Parathyroid adenoma (tissue), 2 donors: ENCODE measurements around the gene LEMD2.

ENCODE experiments used
- H2AFZ ChIP-seq: fragments of 300-600 bp; sonication (generic); one replicate; pipeline ENCODE4 v1.7.0; 2017; ENCODE audit warnings: antibody characterized with exemption, mild to moderate bottlenecking
- H3K27ac ChIP-seq: fragments of 300-600 bp; sonication (generic); one replicate; pipeline ENCODE4 v1.7.0; 2017
- H3K27me3 ChIP-seq: fragments of 300-600 bp; sonication (generic); one replicate; pipeline ENCODE4 v1.7.0; 2017; ENCODE audit warnings: low read length; ENCODE audit not compliant: control insufficient read depth, insufficient read depth
- H3K36me3 ChIP-seq: fragments of 300-600 bp; sonication (generic); one replicate; pipeline ENCODE4 v1.7.0; 2017; ENCODE audit warnings: low read length; ENCODE audit not compliant: control insufficient read depth, insufficient read depth
- H3K4me1 ChIP-seq: fragments of 300-600 bp; sonication (generic); one replicate; pipeline ENCODE4 v1.7.0; 2017; ENCODE audit warnings: control low read depth
- H3K4me2 ChIP-seq: fragments of 300-600 bp; sonication (generic); one replicate; pipeline ENCODE4 v1.7.0; 2017; ENCODE audit warnings: low read length
- H3K4me3 ChIP-seq: fragments of 300-600 bp; sonication (generic); one replicate; pipeline ENCODE4 v1.7.0; 2017; ENCODE audit warnings: low read depth, low read length
- H3K79me2 ChIP-seq: fragments of 300-600 bp; sonication (generic); one replicate; pipeline ENCODE4 v1.7.0; 2017; ENCODE audit warnings: control low read depth
- H3K9ac ChIP-seq: fragments of 300-600 bp; sonication (generic); one replicate; pipeline ENCODE4 v1.7.0; 2017; ENCODE audit warnings: mild to moderate bottlenecking
- H3K9me3 ChIP-seq: fragments of 300-600 bp; sonication (generic); one replicate; pipeline ENCODE4 v1.7.0; 2017; ENCODE audit warnings: low read length; ENCODE audit not compliant: control insufficient read depth
- TF ChIP-seq, protein P1 (sequence below): fragments of 300-600 bp; sonication (generic); IDR thresholded peaks from one replicate; pipeline ENCODE4 v1.7.0; 2017; ENCODE audit warnings: antibody characterized with exemption, mild to moderate bottlenecking
- donor health status: primary hyperparathyroidism.

LEMD2 gene

DNA sequence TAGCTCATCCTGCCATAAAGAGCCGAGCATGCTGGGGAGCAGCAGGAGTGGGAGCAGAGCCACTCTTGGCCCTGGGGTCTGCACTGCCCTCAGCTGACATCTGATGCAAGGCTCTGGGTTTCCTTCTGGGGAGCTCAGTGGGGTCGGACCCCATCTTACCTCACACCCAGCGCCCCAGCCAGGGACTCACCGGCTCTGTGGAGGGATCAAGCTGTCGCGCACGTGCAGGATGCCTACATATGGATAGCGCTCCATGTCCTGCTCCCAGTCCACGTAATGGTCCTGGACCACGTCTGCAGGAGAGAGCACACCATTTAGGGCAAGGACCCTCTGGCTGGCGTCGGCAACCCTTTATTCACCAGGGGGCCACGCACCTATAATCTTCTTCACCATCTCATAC lies 12.2 kb downstream of the LEMD2 start:
- Histone ChIP-seq H3K9ac (no peak overlapping the region), H3K4me3 (no peak overlapping the region), H3K4me1 (peaks cover under 1% of the 10 kb centered on the region), H3K36me3 (no peaks in the 10 kb centered on the region), H3K4me2 (no peak overlapping the region), H3K27ac (no peak overlapping the region), H3K9me3 (no peaks in the 10 kb centered on the region), H3K79me2 (peaks cover 8% of the 10 kb centered on the region), H2AFZ (no peak overlapping the region), H3K27me3 (no peaks in the 10 kb centered on the region)
- TF ChIP-seq, protein P1, sequence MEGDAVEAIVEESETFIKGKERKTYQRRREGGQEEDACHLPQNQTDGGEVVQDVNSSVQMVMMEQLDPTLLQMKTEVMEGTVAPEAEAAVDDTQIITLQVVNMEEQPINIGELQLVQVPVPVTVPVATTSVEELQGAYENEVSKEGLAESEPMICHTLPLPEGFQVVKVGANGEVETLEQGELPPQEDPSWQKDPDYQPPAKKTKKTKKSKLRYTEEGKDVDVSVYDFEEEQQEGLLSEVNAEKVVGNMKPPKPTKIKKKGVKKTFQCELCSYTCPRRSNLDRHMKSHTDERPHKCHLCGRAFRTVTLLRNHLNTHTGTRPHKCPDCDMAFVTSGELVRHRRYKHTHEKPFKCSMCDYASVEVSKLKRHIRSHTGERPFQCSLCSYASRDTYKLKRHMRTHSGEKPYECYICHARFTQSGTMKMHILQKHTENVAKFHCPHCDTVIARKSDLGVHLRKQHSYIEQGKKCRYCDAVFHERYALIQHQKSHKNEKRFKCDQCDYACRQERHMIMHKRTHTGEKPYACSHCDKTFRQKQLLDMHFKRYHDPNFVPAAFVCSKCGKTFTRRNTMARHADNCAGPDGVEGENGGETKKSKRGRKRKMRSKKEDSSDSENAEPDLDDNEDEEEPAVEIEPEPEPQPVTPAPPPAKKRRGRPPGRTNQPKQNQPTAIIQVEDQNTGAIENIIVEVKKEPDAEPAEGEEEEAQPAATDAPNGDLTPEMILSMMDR = no peak

DNA sequence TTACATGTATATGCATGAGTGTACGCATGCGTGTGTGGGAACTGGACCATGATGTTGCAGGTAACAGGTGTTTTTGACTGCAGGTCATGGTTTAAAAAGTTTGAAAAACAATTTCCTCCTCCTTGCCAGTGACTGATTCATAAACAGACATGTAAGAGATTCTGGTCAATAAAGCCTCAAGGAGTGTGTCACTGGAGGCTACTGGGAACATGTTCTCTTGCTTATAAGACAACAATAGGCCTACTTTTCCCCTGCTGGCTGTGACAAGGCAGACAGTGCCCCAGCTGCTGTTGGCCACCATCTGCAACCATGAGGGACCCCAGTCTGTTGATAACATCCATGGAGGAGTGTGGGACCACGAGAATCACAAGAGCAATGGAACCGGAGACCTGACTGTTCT lies 12.7 kb downstream of the LEMD2 start:
- H3K9ac ChIP-seq = no peak overlapping the region
- H3K4me3 ChIP-seq = no peak overlapping the region
- H2AFZ ChIP-seq = no peak overlapping the region
- no peaks in the 10 kb centered on the region for H3K9me3 ChIP-seq
- TF ChIP-seq, protein P1 = no peak
- H3K27me3 ChIP-seq = no peaks in the 10 kb centered on the region
- H3K36me3 ChIP-seq = no peaks in the 10 kb centered on the region
- H3K4me1 ChIP-seq = peaks cover 2% of the 10 kb centered on the region
- no peak overlapping the region for H3K4me2 ChIP-seq
- H3K79me2 ChIP-seq = peaks cover 7% of the 10 kb centered on the region
- no peak overlapping the region for H3K27ac ChIP-seq

DNA sequence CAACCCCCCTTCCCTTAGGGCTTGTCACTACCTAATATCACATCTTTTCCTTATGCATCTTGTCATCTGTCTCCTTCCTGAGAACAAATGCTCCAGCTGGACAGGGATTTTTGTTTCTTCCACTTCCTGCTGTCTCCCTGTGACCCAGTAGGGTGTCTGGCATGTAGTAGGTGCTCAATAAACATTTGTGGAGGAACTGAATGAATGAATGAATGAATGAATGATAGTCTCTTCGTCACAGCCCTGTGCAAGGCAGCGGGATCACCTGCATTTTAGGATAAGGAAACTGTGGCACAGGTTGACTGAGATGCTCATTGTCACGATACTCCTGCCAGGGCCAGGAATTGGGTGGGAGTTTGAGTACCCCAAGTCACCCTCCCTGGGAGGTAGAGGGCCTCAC lies 14.2 kb downstream of the LEMD2 start:
- H2AFZ ChIP-seq = no peak overlapping the region
- H3K27me3 ChIP-seq = no peaks in the 10 kb centered on the region
- no peak overlapping the region for H3K4me3 ChIP-seq
- no peak overlapping the region for H3K4me2 ChIP-seq
- TF ChIP-seq, protein P1 = no peak
- H3K79me2 ChIP-seq = peaks cover 4% of the 10 kb centered on the region
- H3K4me1 ChIP-seq = peaks cover 12% of the 10 kb centered on the region
- H3K9me3 ChIP-seq = no peaks in the 10 kb centered on the region
- no peak overlapping the region for H3K9ac ChIP-seq
- no peaks in the 10 kb centered on the region for H3K36me3 ChIP-seq
- no peak overlapping the region for H3K27ac ChIP-seq

DNA sequence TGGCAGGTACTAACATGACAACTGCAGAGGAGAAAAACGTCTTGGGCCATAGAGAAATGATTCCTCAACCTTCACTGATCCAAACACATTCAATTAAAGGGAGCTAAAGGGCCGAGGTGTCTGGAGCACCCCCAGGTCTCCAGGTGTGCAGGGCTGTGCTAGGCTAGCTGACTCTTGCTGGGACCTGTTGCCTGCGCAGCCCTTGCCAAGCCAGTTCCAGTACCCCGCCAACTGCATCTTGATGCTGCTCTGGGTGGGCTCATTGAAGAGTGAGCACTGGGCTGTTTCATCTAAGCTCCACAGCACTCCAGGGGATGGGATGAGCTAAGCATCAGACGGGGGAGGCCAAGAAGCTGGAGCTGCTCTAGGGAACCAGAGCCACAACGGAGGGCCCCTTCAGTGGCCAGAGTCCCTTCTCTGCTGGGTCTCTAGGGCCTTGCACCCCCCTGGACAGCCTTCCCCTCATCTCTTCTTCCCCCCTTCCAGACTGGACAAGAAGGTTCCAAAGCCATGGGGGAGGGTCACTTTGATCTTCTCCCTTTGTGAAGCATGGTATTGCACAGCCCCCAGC lies 15.9 kb downstream of the LEMD2 start:
- H3K27ac ChIP-seq = no peak overlapping the region
- H2AFZ ChIP-seq = no peak overlapping the region
- H3K79me2 ChIP-seq = peaks cover 4% of the 10 kb centered on the region
- no peaks in the 10 kb centered on the region for H3K27me3 ChIP-seq
- no peak overlapping the region for H3K4me3 ChIP-seq
- H3K4me2 ChIP-seq = no peak overlapping the region
- peaks cover 12% of the 10 kb centered on the region for H3K4me1 ChIP-seq
- H3K9me3 ChIP-seq = no peaks in the 10 kb centered on the region
- TF ChIP-seq, protein P1 = no peak
- H3K36me3 ChIP-seq = no peaks in the 10 kb centered on the region
- no peak overlapping the region for H3K9ac ChIP-seq

DNA sequence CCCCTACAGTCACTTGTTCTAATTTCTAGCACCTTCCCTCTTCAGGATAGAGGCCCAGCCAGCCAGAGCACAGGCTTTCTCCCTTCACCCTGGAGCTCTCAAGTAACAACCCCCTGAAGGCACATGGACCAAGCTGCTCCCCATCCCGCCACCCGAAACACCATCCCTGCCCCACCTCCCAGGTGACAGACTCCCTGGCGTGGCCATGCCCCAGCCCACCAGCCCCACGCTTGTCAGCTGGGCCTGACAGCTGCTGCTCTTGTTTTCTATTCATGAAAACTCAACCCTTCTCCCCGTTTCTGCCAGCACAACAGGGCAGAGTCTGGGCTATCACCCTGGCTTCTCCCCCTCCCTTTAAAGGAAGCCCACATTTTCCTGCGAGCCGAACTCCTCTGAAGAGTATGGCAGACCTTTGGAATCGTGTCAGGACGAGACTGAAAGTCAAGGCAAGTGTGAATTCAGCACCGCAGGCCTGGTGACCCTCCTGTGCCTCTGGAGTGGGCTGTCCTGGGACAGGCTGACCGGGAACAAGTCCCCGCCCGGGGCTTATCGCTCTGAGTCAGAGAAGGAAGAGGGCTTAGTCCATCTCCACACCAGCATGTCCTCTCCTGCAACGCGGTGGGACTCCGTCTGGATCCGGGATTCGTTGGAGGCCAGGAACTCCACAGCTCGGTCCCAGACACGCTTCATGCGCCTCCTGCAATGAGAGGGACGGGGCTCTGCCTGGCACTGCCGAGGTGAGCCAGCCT lies 16.7 kb downstream of the LEMD2 start:
- H3K4me1 ChIP-seq = peaks cover 12% of the 10 kb centered on the region
- no peaks in the 10 kb centered on the region for H3K36me3 ChIP-seq
- H3K27ac ChIP-seq = no peak overlapping the region
- H3K79me2 ChIP-seq = peaks cover under 1% of the 10 kb centered on the region
- H2AFZ ChIP-seq = no peak overlapping the region
- H3K4me2 ChIP-seq = no peak overlapping the region
- H3K27me3 ChIP-seq = no peaks in the 10 kb centered on the region
- no peak overlapping the region for H3K4me3 ChIP-seq
- TF ChIP-seq, protein P1 = no peak
- H3K9ac ChIP-seq = no peak overlapping the region
- no peaks in the 10 kb centered on the region for H3K9me3 ChIP-seq
